LoVo (cell line): ENCODE measurements around the gene DGKI.

Experiments
- DNase-seq: peaks from one replicate; pipeline ENCODE4 v3.0.0-alpha.2; 2016; ENCODE audit warnings: low spot score

DGKI gene

GRCh38 chr7:137787301-137787976 lies 59.3 kb downstream of the DGKI start:
- no peak for DNase-seq

DNA sequence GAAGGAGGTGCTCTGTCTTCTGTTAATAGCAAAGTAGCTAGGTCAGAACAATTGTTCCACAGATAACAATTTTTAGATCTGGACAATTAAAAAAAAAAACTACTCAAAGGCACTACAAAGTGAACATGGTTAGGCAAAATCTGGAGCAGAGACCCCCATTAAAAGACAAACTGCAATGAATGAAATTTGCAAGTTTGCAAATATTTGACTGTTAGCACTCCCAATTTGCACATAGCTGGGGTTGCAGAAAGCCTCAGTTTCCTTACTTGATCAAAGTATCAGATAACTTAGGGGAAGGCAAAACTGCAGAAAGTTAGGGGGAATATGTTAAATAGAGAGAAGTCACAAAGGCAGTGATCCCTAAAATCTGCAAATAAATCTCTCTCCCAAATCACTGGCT lies 68.3 kb downstream of the DGKI start:
- no peak for DNase-seq

- DNase-seq: no peak
Measured at GRCh38 chr7:137774793-137775201, 72.0 kb downstream of the DGKI start.

GRCh38 chr7:137772748-137773147 lies 74.0 kb downstream of the DGKI start:
- DNase-seq: no peak

DNA sequence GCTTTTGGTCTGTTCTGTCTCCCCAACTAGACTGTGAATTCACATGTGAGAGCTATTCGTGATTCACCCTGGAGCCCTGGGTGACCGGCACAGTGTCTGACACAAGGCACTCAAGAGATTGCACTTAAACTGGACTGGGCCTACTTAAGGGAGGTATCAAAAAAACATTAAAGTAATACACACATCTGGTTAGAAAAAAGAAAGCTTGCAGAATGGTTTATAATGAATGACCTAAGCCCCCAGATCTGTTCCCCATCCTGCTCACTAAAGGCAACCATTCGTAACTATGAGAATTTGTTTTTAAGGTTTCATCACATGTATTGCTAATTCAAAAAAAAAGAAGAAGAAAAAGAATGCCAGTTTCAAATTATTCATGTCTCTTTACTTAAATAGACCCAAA lies 74.5 kb downstream of the DGKI start:
- DNase-seq: no peak

GRCh38 chr7:137771679-137772078 lies 75.1 kb downstream of the DGKI start:
- DNase-seq: no peak

GRCh38 chr7:137771273-137771672 lies 75.5 kb downstream of the DGKI start:
- DNase-seq: no peak

DNA sequence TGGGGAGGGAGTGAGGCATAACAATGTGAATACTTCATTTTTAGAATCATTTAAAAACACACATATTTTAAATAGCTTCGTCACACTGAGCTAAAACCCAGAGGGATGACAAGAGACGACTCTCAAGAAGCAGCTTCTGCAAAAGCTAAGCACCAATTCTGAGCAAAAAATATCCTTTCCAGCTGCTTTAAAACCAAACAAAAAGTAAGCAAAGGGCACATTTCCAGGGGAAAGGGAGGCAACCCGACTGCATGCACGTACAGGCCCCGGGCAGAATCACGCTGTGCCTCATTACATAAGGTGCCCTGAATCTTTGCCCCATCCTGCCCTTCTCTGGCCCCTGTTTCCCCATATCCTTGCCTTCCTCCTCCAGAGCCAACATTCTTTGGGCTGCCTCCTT lies 78.4 kb downstream of the DGKI start:
- no peak for DNase-seq

DNA sequence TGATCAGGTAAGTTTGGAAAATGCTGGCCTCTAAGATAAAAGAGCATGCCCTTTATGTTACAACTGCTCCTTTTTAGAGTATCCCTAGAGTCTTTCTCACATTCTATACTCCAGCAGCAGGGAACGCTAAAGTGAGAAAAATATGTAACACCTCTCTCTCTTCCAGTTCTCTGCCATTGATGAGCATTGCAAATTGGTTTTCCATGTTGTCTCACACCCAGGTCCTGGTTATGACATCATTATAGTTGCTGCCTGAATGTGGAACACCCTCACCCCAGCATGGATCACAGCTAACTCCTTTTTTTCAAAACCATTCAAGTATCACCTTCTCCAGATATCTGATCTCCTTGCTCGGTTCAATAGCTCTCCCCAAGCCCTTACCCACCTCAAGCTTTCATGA lies 84.4 kb downstream of the DGKI start:
- DNase-seq: no peak

- DNase-seq: no peak
Measured at GRCh38 chr7:137760111-137760510, 86.7 kb downstream of the DGKI start.

DNA sequence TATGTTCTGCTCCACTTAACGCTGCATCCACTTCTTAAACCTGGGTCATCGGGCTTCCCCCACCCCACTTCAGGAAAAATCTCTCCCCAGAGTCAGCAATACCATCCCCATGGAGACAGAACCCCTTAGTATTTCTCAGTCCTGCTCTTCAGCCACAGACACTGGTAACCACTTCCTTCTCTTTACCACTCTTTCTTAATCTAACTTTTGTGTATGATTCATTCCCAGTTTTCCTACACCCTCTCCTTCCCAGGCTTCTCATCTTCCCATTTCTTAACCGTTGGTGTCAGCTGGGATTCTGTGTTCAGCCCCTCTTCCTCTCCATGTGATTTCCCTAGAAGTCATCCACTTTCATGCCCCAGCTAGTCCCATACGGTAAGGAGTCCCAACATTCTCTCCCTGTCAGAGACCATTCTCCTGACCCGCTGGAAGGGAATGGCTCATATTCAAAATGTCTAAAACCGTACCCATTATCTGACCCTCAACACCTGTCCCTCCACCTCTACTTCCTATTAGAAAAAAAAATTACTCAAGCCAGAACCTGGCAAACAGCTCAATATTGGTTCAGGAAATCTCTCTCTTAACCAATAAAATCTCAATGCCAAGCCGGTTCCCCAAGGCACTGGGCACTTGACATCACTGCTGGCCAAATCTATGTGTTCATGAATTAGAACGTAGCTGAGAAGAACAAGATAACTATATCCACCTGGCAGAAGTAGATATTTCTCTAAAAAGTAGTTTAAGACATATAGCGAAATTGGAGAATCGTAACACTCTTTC lies 89.4 kb downstream of the DGKI start:
- no peak for DNase-seq

GRCh38 chr7:137755846-137756651 lies 90.7 kb downstream of the DGKI start:
- DNase-seq: no peak

DNA sequence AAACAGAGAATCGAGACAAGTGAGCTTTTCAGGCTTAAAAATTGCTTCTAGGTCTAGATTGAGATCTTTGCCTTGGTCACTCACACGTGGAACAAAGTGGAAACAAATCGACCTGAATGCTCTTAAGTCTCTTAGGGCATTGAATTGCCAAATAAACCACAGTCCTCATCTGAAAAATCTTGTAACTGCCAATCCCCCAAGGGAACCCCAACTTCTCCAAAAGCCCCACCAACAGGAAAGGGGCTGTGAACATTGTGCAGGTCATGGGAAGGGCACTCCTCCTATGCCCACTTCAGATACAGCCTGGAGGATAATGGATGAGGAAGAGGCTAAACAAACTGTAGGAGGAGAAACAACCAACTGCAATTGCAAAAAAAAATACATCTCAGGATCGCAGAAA lies 91.3 kb downstream of the DGKI start:
- DNase-seq: no peak

DNA sequence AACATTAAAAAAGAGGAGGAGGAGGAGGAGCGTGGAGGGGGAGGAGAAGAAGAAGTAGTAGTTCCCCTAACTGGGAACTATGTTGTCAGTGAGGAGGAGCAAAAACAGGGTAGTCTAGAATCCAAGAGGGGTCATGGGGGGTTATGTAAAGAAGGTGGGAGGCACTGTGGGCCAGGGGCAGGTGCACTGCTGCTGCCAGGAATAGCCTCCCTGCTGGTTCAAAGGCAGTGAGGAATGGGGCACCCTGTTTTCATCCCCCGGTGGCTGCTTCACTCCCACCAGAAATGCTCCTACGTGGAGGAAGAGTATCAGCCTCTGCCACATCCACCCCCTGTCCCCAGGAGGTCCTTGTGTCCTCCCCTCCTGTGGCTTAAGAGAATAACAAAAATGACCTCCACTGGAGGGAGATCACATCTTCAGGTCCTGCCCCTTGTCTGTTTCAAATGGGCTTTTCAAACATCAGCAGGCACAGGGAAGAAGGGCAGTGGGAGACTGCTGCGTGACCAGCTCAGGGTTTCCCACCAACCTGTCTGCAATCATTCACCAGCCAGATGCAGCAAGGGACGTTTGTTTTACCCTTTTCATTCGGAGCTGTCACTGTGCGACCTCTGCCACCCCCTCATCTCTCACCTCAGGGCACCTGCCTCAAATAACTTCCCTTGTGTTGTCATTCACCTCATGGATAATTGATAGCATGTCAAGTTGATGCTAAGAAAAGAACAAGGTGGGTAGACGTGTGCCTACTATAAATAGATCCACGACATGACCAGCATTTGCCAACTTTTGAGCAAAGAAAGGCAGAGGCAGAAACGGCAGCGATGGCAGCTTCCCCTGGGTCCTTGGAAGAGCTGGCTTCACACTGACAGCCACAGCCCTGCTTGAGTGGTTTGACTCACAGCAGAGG lies 92.6 kb downstream of the DGKI start:
- DNase-seq: no peak

- DNase-seq: no peak
Measured at GRCh38 chr7:137753575-137753947, 93.2 kb downstream of the DGKI start.

GRCh38 chr7:137753067-137753466 lies 93.7 kb downstream of the DGKI start:
- no peak for DNase-seq

- no peak for DNase-seq
Measured at GRCh38 chr7:137751361-137752009, 95.3 kb downstream of the DGKI start.

- no peak for DNase-seq
Measured at GRCh38 chr7:137747359-137748031, 99.3 kb downstream of the DGKI start.

DNA sequence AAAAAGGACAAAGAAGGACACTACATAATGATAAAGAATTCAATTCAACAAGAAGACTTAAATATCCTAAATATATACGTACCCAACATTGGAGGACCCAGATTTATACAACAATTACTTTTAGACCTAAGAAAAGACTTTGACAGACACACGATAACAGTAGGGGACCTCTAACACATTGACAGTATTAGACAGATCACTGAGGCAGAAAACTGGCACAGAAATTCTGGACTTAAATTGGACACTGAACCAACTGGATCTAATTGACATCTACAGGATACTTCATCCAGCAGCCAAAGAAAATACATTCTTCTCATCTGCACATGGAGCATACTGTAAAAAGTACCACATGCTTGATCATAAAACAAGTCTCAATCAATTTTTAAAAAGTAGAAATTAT lies 103.8 kb downstream of the DGKI start:
- DNase-seq: no peak

- DNase-seq: no peak
Measured at GRCh38 chr7:137742051-137742450, 104.7 kb downstream of the DGKI start.

- DNase-seq: no peak
Measured at GRCh38 chr7:137741443-137741842, 105.3 kb downstream of the DGKI start.
